ENCODE measurements around the gene CIITA.

The CIITA gene

DNA sequence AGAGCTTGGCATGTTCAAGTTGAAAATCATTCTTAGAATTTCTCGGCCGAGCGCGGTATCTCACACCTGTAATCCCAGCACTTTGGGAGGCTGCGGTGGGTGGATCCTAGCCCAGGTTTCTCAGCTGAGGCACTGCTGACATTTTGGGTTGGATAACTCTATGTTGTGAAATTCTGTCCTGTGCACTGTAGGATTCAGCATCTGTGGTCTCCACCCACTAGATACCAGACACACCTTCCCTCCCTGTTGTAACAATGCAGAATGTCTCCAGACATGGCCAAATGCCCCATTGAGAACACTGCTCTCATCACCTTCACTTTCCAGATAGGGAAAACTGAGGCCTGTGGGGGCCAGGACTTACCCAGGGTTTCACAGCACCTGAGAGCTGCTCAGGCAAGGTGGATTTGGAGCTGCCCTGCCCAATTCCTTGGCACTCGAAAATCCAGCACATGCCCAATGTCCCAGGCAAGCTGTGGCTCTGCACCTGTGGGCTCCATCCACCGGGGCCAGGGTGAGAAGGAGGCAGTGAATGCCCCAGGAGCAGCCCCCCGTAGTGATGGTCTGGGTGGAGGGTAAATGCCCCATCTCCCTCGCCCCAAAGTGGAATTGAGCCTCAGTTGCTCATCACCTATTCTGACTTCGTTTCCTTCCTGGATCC lies 38.3 kb upstream of the CIITA start:
- Histone ChIP-seq H3K27ac (ENCODE audit: low read depth, low read length) (no peak overlapping the region), H3K9ac (ENCODE audit: low read length) (no peak overlapping the region), H3K4me3 (ENCODE audit: insufficient read depth, low read length, poor library complexity, severe bottlenecking) (no peak overlapping the region), H4K20me1 (ENCODE audit: low read depth, low read length) (no peaks in the 10 kb centered on the region), H3K27me3 (ENCODE audit: low read length) (no peaks in the 10 kb centered on the region), H3K9me2 (replicated peaks; ENCODE audit: insufficient read depth, low read length) (no peaks in the 10 kb centered on the region), H3K79me2 (ENCODE audit: insufficient read depth, low read length) (no peaks in the 10 kb centered on the region), H3K4me2 (ENCODE audit: low read depth, low read length, poor library complexity, severe bottlenecking) (no peak overlapping the region), H3F3A (ENCODE audit: insufficient read depth) (no peaks in the 10 kb centered on the region), H3K9me3 (ENCODE audit: insufficient read depth, low read length) (no peaks in the 10 kb centered on the region), H3K36me3 (ENCODE audit: low read length) (no peaks in the 10 kb centered on the region), H2AFZ (ENCODE audit: low read depth, low read length, severe bottlenecking) (no peak overlapping the region)
- TF ChIP-seq, protein P1, sequence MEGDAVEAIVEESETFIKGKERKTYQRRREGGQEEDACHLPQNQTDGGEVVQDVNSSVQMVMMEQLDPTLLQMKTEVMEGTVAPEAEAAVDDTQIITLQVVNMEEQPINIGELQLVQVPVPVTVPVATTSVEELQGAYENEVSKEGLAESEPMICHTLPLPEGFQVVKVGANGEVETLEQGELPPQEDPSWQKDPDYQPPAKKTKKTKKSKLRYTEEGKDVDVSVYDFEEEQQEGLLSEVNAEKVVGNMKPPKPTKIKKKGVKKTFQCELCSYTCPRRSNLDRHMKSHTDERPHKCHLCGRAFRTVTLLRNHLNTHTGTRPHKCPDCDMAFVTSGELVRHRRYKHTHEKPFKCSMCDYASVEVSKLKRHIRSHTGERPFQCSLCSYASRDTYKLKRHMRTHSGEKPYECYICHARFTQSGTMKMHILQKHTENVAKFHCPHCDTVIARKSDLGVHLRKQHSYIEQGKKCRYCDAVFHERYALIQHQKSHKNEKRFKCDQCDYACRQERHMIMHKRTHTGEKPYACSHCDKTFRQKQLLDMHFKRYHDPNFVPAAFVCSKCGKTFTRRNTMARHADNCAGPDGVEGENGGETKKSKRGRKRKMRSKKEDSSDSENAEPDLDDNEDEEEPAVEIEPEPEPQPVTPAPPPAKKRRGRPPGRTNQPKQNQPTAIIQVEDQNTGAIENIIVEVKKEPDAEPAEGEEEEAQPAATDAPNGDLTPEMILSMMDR (IDR thresholded peaks at IDR 0.05; ENCODE audit: insufficient read depth, low read length, poor library complexity, severe bottlenecking): no peak
- TF ChIP-seq EZH2phosphoT487 (conservative IDR thresholded peaks at IDR 0.05; ENCODE audit: low read length): no peak

DNA sequence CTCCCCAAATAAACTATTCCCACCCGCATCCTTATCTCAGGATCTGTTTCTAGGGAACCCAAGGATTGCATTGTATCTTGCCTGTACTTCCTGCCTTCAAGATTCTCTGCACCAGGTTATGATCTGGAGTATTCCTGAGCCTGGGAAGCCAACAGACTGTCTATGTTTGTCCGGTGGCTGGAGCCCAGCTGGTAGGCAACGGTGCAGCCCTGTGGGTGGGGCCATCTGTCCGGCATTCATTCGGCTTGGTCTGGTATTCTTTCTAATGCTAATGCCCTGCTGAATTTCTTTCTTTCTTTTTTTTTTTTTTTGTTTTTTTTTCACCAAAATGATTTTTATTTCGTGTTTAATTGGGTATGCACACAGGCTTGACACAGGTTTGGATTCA lies 37.7 kb upstream of the CIITA start:
- Histone ChIP-seq H3K36me3 (ENCODE audit: low read length) (no peaks in the 10 kb centered on the region), H3F3A (ENCODE audit: insufficient read depth) (no peaks in the 10 kb centered on the region), H3K27me3 (ENCODE audit: low read length) (no peaks in the 10 kb centered on the region), H3K9me3 (ENCODE audit: insufficient read depth, low read length) (no peaks in the 10 kb centered on the region), H3K79me2 (ENCODE audit: insufficient read depth, low read length) (no peaks in the 10 kb centered on the region), H4K20me1 (ENCODE audit: low read depth, low read length) (no peaks in the 10 kb centered on the region), H2AFZ (ENCODE audit: low read depth, low read length, severe bottlenecking) (no peak overlapping the region), H3K9me2 (replicated peaks; ENCODE audit: insufficient read depth, low read length) (no peaks in the 10 kb centered on the region), H3K9ac (ENCODE audit: low read length) (no peak overlapping the region), H3K27ac (ENCODE audit: low read depth, low read length) (no peak overlapping the region), H3K4me2 (ENCODE audit: low read depth, low read length, poor library complexity, severe bottlenecking) (no peak overlapping the region), H3K4me3 (ENCODE audit: insufficient read depth, low read length, poor library complexity, severe bottlenecking) (no peak overlapping the region)
- TF ChIP-seq, protein P1 (IDR thresholded peaks at IDR 0.05; ENCODE audit: insufficient read depth, low read length, poor library complexity, severe bottlenecking): no peak
- TF ChIP-seq EZH2phosphoT487 (conservative IDR thresholded peaks at IDR 0.05; ENCODE audit: low read length): no peak

DNA sequence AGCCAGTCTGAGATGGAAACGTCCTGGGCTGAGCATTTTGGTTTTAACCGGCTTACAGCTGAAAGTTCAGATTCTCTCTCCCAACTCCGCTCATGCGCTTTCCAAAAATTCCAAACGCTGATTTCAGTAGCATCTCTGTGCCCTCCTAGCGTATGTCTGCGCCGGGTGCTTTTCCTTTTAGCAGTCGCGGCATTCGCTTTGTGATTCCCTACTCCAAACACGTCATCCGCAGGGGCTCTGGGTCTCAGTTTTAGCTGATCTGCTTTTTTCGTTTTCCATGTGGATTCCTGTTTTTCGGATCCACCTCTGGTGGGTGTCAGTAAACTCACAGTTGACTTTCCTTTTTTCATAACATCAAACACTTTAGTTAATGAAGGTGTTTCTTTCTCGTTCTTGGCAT lies 36.3 kb upstream of the CIITA start:
- no peak for TF ChIP-seq EZH2phosphoT487 (conservative IDR thresholded peaks at IDR 0.05; ENCODE audit: low read length)
- TF ChIP-seq, protein P1 (IDR thresholded peaks at IDR 0.05; ENCODE audit: insufficient read depth, low read length, poor library complexity, severe bottlenecking): no peak
- Histone ChIP-seq H3K9me2 (replicated peaks; ENCODE audit: insufficient read depth, low read length) (no peaks in the 10 kb centered on the region), H3K9me3 (ENCODE audit: insufficient read depth, low read length) (no peaks in the 10 kb centered on the region), H2AFZ (ENCODE audit: low read depth, low read length, severe bottlenecking) (no peak overlapping the region), H3K36me3 (ENCODE audit: low read length) (no peaks in the 10 kb centered on the region), H3K27ac (ENCODE audit: low read depth, low read length) (no peak overlapping the region), H4K20me1 (ENCODE audit: low read depth, low read length) (no peaks in the 10 kb centered on the region), H3K4me3 (ENCODE audit: insufficient read depth, low read length, poor library complexity, severe bottlenecking) (no peak overlapping the region), H3K79me2 (ENCODE audit: insufficient read depth, low read length) (no peaks in the 10 kb centered on the region), H3K4me2 (ENCODE audit: low read depth, low read length, poor library complexity, severe bottlenecking) (no peak overlapping the region), H3F3A (ENCODE audit: insufficient read depth) (no peaks in the 10 kb centered on the region), H3K27me3 (ENCODE audit: low read length) (no peaks in the 10 kb centered on the region), H3K9ac (ENCODE audit: low read length) (no peak overlapping the region)

Data from SU-DHL-6 (cell line).